Lower leg skin (tissue), 3 donors: ENCODE results near the gene SLC36A2.

Source experiments
- CTCF ChIP-seq, 3 donors: fragments of 450-650 bp; IDR thresholded peaks; one replicate each; pipeline ENCODE4 v1.5.1; 2016; ENCODE audit warnings: antibody characterized with exemption in 3 of 3, mild to moderate bottlenecking in 3 of 3, moderate library complexity in 2 of 3
- POLR2A ChIP-seq, 2 donors: fragments of 450-650 bp; IDR thresholded peaks; one replicate each; pipeline ENCODE4 v1.6.1; 2016 to 2017; ENCODE audit warnings: antibody characterized with exemption in 2 of 2, mild to moderate bottlenecking in 1 of 2, moderate library complexity in 1 of 2

- no peak for TF ChIP-seq CTCF (IDR thresholded peaks at IDR 0.05)
- TF ChIP-seq POLR2A (IDR thresholded peaks at IDR 0.05) = no peak
Observed at GRCh38 chr5:151326266-151326665, 21.1 kb downstream of the SLC36A2 start.
